GM12891 (cell line): Measurements from ENCODE around the gene AFDN.

Experiments used
- DNase-seq: peaks from one replicate; pipeline ENCODE4 v3.0.0; 2011; ENCODE audit warnings: low spot score; ENCODE audit not compliant: insufficient read length
- FAIRE-seq: peaks from 2 replicates; lab custom pipeline; 2011; peaks lifted over from hg19 to GRCh38; lab: Jason Lieb, UNC
- PAX5 ChIP-seq: IDR thresholded peaks from 2 replicates; pipeline ENCODE4 v1.6.1; 2011; ENCODE audit warnings: low read length, moderate library complexity, mild to moderate bottlenecking; ENCODE audit not compliant: insufficient read depth, severe bottlenecking
- POLR2A ChIP-seq: IDR thresholded peaks from 2 replicates; pipeline ENCODE4 v1.6.1; 2011; ENCODE audit warnings: low read depth, low read length, control low read depth
- POLR2AphosphoS5 ChIP-seq: IDR thresholded peaks from 2 replicates; pipeline ENCODE4 v1.6.1; 2011; ENCODE audit warnings: low read depth, low read length, control low read depth
- POU2F2 ChIP-seq: IDR thresholded peaks from 2 replicates; pipeline ENCODE4 v1.6.1; 2011; ENCODE audit warnings: low read depth, mild to moderate bottlenecking, control low read depth, low read length, moderate library complexity
- SPI1 ChIP-seq: IDR thresholded peaks from 2 replicates; pipeline ENCODE4 v1.6.1; 2011; ENCODE audit warnings: low read depth, low read length, control low read depth
- TAF1 ChIP-seq: IDR thresholded peaks from 2 replicates; pipeline ENCODE4 v1.6.1; 2011; ENCODE audit warnings: low read depth, low read length, control low read depth

Gene AFDN

DNA sequence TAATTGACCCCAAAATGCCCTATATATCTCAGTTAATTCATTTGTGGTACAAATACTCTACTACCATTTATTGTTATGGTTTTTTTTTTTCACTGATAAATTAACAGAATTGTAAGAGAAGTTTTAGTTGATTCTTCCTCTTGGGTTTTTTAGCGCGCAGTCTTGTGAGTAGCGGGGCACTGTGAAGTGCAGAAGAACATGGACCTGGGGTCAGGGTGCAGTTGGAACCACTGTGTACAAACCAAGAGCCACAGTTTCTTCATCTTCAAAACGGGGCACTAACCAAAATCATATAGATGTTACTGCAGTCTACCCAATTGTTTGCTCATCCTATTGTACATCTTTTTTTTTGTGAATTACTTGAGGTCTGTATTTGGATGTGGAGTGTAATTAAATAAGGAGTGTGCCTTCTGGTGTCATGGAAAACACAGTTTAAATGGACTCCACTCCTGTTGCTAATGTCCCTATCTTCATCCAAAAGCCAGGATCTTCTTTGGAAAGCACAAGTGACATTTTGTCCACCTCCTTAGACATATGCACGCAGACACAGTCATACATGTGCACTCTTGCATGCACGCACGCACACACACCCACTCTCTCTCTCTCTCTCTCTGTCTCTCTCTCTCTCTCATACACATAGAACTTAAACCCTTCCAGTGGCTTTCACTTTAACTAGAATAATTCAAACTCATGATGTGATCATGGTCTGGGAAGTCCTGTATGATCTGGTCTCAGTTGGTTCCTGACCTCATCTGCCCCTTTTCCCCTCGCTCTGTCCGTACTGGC lies 51.5 kb downstream of the AFDN start:
- no peak for FAIRE-seq
- TF ChIP-seq POLR2A (no peak), TAF1 (no peak), SPI1 (no peak), POLR2AphosphoS5 (no peak), POU2F2 (no peak), PAX5 (no peak)
- DNase-seq = no peak

DNA sequence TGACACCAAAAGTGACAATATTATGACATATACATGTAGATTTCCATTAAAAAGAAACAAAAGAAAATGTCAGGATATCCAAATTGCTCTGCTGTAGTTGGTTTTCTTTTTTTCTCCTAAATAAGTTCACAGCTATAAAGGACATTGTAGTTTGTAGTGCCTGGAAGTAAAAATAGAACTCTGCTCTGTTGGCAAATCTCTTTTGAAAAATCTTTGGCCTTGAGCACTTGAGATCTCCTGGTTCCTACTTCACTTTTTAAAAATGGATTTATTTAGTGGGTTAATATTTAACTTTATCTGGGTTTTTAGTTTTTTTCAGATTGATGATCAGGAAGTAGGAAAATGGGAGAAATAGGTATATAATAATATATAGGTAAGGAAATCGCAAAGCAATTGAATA lies 52.9 kb downstream of the AFDN start:
- FAIRE-seq (no peak), DNase-seq (no peak)
- no peak for TF ChIP-seq POLR2A
- no peak for TF ChIP-seq PAX5
- no peak for TF ChIP-seq SPI1
- TF ChIP-seq POLR2AphosphoS5 = no peak
- no peak for TF ChIP-seq POU2F2
- no peak for TF ChIP-seq TAF1

DNA sequence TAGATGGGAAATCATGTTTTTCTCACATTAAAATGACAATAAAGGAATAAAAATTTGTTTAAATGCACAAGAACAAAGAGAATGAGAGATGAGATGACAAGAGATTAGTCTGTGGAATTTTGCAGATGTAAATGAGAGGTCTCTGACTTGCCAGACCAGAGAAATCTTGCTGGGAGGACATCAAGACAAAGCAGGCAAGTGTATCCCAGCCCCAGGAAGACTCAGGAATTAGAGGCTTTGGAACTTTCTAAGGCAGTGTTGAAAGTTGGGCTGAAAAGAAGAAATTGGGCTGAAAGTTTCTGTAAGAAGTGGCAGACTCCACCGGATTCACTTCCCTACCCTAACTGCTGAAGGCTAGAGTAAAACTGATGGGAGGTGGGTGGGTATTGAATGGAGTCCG lies 54.6 kb downstream of the AFDN start:
- DNase-seq (no peak), FAIRE-seq (no peak)
- TF ChIP-seq POU2F2 (no peak), PAX5 (no peak), TAF1 (no peak), POLR2AphosphoS5 (no peak), POLR2A (no peak), SPI1 (no peak)

- TF ChIP-seq POU2F2 = no peak
- TF ChIP-seq SPI1 = no peak
- TF ChIP-seq POLR2A = no peak
- no peak for TF ChIP-seq POLR2AphosphoS5
- TF ChIP-seq TAF1 = no peak
- TF ChIP-seq PAX5 = no peak
- DNase-seq (no peak), FAIRE-seq (no peak)
Observed at GRCh38 chr6:167882244-167882643, 55.5 kb downstream of the AFDN start.

DNA sequence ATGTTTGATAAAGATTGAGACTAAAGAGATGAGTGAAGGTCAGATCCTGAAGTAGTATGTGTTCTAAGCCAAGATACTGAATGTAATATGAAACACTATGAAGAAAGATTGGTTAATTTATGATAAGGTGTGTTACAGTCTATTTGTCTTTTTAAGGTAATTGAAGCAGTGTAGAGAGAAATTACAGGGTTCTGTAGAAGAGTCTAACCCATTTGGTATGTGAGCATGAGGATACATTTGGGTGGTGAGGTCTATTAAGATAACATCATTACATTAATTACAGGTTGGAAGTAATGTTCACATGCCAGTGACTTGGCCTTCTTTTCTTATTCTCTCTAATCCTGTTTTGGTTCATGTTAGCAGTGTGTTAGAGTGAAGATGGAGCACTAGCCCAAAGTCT lies 61.4 kb downstream of the AFDN start:
- TF ChIP-seq POU2F2 (no peak), SPI1 (no peak), POLR2A (no peak), PAX5 (no peak), POLR2AphosphoS5 (no peak), TAF1 (no peak)
- DNase-seq = no peak
- no peak for FAIRE-seq

DNA sequence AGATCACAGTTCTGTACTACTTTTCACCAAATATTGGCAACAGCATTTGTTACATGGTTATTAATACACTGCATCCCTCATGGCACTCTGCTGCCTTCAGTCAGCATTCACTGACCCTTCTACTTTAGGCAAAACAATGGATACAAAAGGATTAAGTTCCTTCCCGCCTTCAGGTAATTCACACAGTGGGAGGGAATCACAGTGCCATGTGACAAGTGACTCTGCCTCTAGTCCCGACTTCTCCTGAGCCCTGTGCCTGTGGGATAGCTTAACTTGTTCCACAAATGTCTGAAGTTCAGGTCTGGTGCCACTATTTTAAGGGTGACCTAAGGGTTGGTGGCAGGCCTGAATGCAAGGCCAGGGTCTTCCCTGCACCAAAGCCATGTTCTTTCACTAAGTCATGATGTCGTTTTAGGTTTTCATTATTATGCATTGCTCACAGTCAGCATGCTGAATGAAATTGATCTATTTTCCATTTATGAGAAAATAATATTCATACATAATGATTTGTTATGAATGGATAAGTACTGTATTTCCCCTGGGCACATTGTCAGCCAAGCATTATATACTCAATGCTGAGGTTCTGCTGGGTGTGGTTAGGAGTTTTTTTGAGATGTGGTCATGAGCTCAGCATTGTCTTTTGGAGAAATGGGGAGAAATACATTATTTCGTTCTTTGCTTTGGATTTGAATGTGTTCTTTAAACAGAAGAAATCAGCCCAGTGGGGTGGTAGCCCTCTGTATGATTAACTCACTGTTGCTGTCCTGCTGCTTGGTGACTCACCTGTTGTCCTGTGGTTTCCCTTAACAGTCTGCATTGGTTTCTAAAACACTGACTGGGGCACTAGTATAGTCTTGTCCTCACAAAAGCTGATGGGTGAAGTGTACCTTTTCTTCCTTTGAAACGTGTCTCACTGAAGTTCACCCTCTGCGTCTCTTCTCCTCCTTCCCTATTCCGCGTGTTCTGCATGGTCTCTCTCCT lies 66.4 kb downstream of the AFDN start:
- TF ChIP-seq PAX5 (no peak), SPI1 (no peak), TAF1 (no peak)
- FAIRE-seq = peak; percentile 61
- DNase-seq = no peak

DNA sequence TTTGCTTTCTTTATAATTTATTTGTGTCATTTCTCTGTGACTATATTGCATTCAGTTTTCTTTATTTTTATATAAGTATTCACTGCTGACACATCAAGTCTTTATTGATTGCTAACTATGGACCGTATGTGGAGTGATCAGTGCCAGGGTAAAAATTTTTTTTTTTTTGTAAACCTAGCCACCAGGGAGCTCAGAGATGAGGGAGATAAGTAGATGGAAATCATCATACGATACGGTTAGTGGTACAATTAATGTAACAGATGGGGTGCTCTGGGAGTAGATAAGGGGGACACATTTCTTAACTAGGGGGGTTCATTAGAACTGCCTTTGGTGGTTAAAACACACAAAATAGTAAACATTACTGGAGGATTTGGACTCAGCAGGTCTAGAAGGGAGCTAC lies 68.3 kb downstream of the AFDN start:
- TF ChIP-seq TAF1 (no peak), POLR2A (no peak), SPI1 (no peak)
- DNase-seq (no peak), FAIRE-seq (no peak)

DNA sequence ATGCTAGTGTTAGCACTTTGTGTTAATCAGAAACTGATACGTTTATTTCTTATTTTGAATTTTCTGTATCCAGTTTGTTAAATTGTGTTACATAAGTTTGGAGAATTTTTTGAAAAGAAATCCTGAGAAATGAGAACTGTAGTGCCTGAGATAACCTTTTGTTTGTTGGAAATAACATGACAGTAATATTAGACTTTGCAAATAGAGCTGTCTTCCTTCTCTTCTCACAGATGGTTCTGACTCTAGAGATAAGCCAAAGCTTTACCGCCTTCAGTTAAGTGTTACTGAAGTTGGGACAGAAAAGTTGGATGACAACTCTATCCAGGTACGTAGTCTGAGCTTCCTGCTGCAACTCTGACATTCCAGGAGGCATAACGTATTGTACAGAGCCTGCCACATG lies 69.9 kb downstream of the AFDN start:
- no peak for FAIRE-seq
- TF ChIP-seq PAX5 = no peak
- TF ChIP-seq POLR2AphosphoS5 = no peak
- TF ChIP-seq POLR2A = no peak
- no peak for TF ChIP-seq TAF1
- no peak for TF ChIP-seq SPI1
- TF ChIP-seq POU2F2 = no peak
- DNase-seq = no peak

GRCh38 chr6:167898673-167899311 lies 72.1 kb downstream of the AFDN start:
- FAIRE-seq = no peak

More at GRCh38 chr6:167898673-167899311, 72.1 kb downstream of the AFDN start:
- no peak for TF ChIP-seq POLR2A
- no peak for TF ChIP-seq POLR2AphosphoS5
- no peak for TF ChIP-seq SPI1
- no peak for TF ChIP-seq TAF1
- TF ChIP-seq POU2F2 = no peak
- TF ChIP-seq PAX5 = no peak
- DNase-seq = no peak
